GM18499 (cell line): ENCODE data around the gene OR2T11.
"Not testable (repeated sequence)": the region's sequence is repeated elsewhere in the genome, so short reads cannot be mapped to it uniquely, and the experiment has no call there.

ENCODE experiments used
- ATAC-seq: cut with Tn5 transposase; IDR thresholded peaks from one replicate; pipeline ENCODE4 v1.9.1; 2021; ENCODE audit warnings: moderate number of reproducible peaks; ENCODE audit not compliant: insufficient read depth, unreplicated experiment

The OR2T11 gene

DNA sequence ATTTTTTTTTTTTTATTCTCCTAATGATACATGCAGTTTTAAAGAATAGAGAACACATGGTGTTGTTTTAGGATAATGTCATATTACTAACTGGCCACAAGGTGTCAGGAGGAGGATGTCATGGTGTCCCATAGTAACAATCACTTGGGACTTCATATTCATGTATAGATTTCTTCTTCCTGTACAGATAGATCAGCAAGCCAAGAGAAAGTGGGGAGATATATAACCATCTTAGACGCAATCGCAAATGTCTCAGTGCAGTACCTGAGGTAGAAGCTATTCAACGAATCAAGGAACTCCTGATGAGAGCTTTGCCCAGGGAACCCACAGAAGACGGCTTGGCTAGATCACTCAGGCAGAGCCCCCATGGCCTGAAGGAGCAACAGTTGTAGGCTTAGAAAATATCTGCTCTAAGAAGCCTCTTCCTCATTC, 12.3 kb downstream of the OR2T11 start:
- ATAC-seq: peak; percentile 89

DNA sequence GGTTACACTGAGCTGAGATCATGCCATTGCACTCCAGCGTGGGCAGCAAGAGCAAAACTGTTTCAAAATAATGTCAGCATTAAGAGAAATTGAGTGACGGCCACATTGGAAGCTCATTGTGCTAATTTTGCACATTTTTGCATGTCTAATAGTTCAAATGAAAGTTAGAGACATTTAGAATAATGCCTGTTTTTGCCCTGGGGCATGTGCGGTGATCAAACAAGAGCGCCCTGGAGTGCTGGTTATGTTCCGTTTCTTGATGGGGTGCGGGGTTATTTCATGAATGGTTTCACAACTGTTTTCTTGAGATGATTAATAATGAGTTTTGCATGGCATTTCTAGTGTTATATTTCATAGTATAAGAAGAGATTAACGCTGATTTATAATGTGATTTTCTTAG, 13.1 kb downstream of the OR2T11 start:
- ATAC-seq: no peak

DNA sequence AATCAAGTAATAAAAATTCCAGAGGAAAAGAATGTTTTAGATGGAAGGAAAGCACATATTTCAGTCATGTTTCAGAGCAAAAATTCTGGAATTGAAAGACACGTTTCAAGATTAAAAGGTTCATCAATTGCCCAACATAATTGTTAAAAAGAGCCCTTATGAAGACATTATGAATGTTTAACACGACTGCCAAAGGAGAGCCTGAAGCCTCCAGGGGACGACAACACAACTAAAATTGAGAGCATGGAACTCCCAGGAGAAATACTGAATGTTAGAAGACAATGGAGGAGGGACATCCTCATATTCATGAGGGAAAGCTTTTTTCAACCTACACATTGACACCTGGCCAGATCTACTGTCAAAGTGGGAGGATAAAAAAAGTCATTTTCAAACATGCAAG, 16.0 kb downstream of the OR2T11 start:
- ATAC-seq: no peak

DNA sequence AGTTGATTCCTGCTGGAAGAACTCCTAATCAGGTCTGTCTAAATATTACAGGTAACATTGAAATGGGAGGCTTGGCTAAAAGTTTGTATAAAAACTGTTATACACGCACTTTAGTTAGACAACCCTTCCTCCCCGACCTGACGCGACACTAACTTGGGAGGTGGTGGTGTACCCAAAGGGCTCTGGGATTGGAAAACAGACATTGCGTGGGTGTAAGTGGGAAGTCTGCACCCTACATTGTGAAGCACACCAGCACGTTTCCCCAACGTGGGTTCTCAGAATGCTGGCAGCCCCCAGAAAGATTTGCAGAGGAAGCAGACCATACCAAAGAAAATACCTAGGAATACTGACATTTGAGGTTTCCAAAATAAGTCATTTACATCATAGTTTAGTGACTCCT, 16.8 kb downstream of the OR2T11 start:
- ATAC-seq: no peak

DNA sequence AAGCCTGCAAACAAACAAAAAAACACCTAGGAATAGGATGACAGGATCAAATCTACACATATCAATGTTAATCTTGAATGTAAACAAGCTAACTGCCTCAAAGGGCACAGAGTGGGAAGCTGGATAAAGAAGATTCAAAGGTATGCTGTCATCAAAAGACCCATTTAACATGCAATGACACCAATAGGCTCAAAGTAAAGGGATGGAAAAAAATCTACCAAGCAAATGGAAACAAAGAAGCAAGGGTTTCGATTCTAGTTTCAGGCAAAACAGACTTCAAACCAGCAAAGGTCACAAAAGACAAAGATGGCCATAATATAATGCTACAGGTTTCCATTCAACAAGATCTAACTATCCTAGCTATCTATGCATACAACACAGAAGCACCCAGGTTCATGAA, 21.1 kb downstream of the OR2T11 start:
- no peak for ATAC-seq

DNA sequence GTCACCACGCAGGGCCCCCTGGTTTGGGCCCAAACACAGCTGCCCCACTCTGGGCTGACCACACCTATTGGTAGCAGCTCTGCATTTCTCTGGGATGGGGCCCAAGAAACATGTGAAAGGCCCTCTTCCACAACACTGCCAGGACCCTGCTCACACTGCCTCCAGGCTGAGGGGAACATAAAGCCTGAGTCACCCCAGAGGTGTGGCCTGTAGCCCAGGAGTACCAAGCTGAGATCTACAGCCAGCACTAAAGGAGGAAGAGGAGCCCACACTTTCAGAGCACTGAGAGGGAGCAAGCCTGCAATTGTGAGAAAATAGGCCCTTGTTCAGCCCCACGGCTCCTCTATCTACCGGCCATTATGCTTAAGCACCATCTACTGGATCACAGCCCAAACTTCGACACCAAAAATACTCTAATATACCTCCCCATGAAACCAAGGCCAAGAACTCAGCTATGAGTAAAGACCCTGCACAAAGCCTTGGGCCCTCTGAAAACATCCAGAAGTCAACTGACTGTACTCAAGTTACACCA, 22.9 kb downstream of the OR2T11 start:
- no peak for ATAC-seq

DNA sequence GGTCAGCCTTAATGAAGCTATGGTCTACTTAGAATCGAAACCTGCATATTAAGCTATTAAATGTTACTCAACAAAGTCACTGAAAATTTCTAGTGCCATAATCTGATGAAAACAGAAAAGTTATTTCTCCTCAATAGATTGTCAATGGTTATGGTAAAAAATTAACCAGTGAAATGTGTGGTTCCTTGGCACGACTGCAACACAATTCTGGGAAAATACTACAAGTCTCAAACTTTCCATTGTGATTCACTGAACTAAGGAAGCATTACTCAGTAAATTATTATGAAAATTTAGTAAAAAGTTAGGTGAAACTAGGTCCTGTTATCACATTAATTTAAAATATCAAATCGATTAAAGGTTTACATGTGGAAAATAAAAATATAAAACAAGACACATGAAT, 24.6 kb downstream of the OR2T11 start:
- no peak for ATAC-seq

DNA sequence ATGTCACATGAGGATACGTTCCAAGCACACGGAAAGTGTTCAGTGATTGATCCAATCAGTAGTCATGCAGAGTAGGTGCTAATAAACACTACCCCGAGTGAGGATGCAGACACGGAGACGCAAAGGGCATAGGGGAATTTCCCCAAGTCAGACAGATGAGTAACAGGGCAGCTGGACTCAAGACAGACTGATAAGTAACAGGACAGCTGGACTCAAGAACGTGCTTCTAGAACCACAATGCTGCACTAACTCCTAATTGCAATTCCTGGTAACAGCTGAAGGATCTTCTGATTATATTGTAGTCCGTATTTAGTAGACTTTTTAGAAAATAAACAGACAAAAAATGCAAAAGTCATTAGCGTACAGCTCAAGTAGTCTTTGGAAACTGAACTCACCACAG, 35.5 kb downstream of the OR2T11 start:
- ATAC-seq: no peak

DNA sequence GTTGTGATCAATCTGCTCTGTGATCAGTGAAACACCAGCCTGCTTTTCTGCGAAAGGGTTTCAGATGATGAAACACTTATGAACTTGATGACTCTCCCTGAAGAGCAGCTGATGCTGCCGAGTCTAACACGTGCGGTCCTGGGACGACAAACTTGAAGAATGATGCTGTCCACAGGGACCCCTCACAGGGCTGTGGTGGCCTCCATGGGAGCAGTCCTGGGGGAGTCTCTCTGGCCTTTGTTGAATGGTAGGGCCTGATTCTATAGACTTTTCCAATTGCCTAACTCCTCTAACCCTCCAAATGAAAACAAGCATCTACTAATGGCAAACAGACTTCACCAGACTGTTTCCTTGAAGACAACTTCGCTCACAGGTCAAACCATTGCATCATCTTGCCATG, 37.3 kb downstream of the OR2T11 start, which contains the start of gene OR2T10:
OR2T10 (minus strand) TSS at position 112 of the 400 bp plus-strand sequence. CDS start 3,932 bp downstream, outside the sequence.
- ATAC-seq: no peak

DNA sequence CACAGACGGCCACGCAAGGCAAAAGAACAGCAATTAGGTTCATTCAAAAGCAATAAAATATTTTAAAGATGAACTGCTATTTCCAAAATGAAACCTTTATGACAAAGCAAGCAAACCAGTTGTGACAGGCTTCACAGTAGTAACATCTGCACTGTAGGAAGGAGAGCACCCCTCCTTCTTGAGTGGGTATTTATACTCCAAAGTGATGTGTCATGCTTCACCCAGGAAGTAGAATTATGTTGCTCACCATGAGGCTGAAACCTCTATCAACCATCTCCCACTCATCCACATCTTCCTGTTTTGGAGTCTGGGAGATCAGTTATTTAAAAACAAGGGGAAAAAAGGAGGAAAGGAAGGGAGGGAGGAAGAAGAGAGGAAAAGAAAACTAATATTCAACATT, 38.3 kb downstream of the OR2T11 start:
- no peak for ATAC-seq

DNA sequence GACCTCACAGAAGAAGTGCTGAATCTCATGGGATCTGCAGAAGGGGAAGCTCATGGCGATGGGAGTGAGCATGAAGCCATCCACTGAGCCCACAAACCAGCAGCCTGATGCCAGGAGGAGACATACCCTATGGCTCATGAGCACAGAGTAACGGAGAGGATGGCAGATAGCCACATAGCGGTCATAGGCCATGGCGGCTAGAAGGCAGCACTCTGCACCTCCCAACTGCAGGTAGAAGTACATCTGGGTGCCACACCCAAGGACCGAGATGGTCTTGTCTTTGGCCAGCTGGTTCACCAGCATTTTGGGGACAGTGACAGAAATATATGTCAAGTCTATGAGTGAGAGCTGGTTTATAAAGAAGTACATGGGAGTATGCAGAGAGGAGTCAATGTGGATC, 41.7 kb downstream of the OR2T11 start:
- no peak for ATAC-seq

DNA sequence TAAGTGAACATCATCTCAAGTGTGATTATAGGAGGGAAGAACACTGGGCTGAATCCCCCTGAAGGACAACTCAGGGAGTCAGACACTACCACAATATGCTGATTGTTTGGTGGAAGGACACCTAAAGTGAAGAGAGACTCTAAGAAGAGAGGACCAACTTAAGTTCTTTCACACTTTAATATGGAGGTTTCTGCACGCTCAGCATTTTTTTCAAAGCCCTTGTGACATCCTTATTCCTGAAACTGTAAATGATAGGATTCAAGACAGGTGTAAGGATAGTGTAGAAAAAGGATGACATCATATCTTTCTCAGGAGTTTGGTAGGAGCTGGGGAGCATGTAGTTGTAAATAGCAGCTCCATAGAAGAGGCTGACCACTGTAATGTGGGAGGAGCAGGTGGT, 42.2 kb downstream of the OR2T11 start:
- no peak for ATAC-seq

DNA sequence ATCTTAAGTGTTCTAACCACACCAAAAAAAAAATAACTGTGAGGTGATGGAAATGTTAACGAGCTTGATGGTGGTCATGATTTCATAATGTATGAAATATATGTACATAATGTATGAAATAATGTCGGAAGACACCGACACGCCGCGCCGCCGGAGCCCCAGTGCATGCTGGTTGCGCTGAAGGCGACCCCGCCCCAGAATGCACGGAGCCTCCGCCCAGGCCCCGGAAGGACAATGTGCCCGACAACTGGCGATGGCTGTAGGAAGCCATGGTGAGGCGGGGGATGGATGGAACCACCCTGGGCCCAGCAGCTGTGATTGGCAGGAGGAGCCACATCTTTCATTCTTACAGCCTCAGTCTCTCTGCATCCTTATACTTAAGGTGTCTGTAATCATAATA, 44.8 kb downstream of the OR2T11 start:
- ATAC-seq: no peak

DNA sequence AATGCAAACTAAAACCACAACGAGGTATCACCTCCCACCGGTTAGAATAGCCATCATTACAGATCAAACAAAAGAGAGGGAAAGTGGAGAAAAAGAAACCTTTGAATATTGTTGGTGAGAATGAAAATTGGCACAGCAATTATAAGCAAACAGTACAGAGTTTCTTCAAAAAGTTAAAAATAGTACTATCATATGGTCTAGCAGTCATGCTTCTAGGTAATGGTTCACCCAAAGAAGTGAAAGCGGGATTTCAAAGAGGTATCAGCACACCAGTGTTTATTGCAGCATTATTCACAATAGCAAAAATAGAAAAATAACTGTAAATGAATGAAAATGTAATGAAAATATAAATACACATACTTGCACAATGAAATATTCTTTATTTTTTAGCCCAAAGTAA, 45.6 kb downstream of the OR2T11 start:
- ATAC-seq: no peak

DNA sequence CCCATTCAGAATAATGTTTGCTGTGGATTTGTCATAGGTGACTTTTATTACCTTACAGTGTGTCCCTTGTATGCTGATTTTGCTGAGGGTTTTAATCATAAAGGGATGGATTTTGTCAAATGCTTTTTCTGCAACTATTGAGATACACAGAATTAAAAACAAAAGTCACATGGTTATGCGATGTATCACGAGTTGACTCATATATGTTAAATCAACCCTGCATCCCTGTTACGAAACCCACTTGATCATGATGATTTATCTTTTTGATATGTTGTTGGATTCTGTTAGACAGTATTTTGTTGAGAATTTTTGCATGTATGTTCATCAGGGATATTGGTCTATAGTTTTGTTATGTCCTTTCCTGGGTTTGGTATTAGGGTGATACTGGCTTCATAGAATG, 49.6 kb downstream of the OR2T11 start:
- ATAC-seq: no peak

DNA sequence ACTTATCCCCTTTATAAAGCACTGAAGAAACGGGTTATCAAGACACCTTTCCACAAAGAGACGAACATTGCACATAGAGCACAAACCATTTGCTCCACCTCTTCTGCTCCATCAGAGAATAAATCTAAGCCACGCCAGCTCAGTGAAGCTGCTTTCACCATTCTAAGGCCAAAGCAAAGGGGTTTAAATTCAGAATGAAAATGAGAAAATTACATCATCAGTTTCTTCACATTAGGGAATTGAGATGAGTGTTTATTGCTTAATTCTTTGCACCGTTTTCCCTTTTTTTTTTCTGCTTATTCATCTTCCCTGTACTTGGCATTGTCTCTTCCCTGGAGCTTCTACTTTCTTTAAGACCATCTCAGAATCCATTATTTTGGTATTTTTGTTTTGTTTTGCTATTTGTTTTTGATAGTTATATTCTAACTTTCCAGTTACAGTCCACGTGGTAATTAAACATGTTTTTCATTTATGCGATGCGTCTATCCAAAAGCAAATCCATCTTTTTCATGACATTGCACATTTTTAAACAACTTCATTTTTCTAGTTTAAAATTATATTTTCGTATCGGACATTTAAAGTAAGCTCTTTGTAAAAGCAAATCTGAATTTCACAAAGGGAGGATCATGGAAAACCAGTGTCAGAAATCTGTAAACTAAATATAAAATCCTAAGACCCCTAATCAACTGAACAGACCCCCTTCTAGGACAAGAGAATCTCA, 58.5 kb downstream of the OR2T11 start:
- no peak for ATAC-seq

DNA sequence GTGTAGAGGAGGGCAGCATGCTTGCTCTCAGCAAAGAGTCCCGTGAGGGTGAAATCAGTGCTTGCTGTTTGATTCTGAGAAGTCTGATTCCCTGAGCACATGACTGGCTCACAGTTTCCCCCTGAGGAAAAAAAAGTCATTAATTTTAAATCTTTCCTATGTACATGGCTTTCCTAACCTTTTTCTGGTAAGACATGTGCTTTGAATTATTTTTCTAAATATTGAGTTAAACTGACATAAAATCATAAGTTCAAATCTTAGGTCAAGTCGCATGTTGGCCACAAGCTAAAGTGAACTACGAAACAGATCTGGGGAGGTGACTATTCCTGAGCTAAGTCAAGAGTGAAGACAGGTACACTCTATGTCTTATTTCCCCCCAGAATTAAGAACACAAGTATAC, 60.2 kb downstream of the OR2T11 start, which contains the start of gene OR2T34:
OR2T34 (minus strand) TSS at position 101 of the 400 bp plus-strand sequence; CDS start at position 101, 0 bp downstream.
- not testable (repeated sequence) for ATAC-seq

DNA sequence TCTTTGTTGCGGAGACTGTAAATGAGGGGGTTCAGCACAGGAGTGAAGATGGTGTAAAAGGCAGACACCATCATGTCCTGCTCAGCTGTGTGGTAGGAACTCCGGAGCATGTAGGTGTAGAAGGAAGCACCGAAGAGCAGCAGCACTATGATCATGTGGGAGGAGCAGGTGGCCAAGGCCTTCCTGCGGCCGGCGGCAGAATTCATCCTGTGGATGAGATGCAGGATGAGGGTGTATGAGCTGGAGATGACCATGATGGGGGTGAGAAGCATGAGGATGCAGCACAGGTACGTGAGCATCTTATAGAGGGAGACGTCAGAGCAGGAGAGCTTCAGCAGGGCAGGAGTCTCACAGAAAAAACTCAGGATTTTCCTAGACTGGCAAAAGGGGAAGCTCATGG, 61.0 kb downstream of the OR2T11 start:
- not testable (repeated sequence) for ATAC-seq
